Adrenal gland (tissue), 19 donors: Measurements from ENCODE around the gene CFHR3. TPM values are rescaled to one million over a fixed set of nuclear protein-coding genes. Genes with fewer than 3 reads are reported as not detected.

Experiments used
- DNase-seq, 7 donors: peaks; one replicate each; pipeline ENCODE4 v3.0.0-alpha.2; 2019 to 2020
- H3K27ac ChIP-seq, 5 donors: fragments of 200-600 bp; sonication (generic) in 4 of 5; 1 replicate in 3 of 5; 2 replicates in 2 of 5; pipeline versions ENCODE4 v1.5.1 to v1.8.0; 2016 to 2020; ENCODE audit warnings: mild to moderate bottlenecking in 1 of 5
- H3K27me3 ChIP-seq: fragments of 200-600 bp; 2 replicates; pipeline ENCODE4 v1.8.0; 2021
- H3K36me3 ChIP-seq, 2 donors: fragments of 200-600 bp; replicated peaks in 1 of 2; 1 replicate in 1 of 2; 2 replicates in 1 of 2; pipeline versions ENCODE4 v1.5.1 to v1.8.0; 2018 to 2022
- H3K4me1 ChIP-seq, 2 donors: fragments of 200-600 bp; replicated peaks in 1 of 2; 1 replicate in 1 of 2; 2 replicates in 1 of 2; pipeline versions ENCODE4 v1.5.1 to v1.8.0; 2018 to 2021
- H3K4me3 ChIP-seq, 4 donors: fragments of 200-600 bp; sonication (generic) in 3 of 4; one replicate each; pipeline ENCODE4 v1.5.1; 2016 to 2018
- H3K9me3 ChIP-seq, 3 donors: fragments of 200-600 bp; sonication (generic) in 1 of 3; replicated peaks in 1 of 3; 1 replicate in 2 of 3; 2 replicates in 1 of 3; pipeline versions ENCODE4 v1.5.1 to v1.8.0; 2016 to 2021
- CTCF ChIP-seq, 6 experiments: fragments of 450-650 bp in 4 of 6; fragments of 200-600 bp in 2 of 6; sonication (generic) in 1 of 6; IDR thresholded peaks; 1 replicate in 5 of 6; 2 replicates in 1 of 6; pipeline versions ENCODE4 v1.5.1 to v1.8.0; 2016 to 2021; ENCODE audit warnings: antibody characterized with exemption in 6 of 6, mild to moderate bottlenecking in 2 of 6, moderate library complexity in 1 of 6
- POLR2A ChIP-seq, 2 donors: fragments of 450-650 bp; IDR thresholded peaks; one replicate each; pipeline ENCODE4 v1.6.1; 2017; ENCODE audit warnings: antibody characterized with exemption in 2 of 2, mild to moderate bottlenecking in 2 of 2, moderate library complexity in 1 of 2
- WGBS, 4 donors: extraction: QIAGEN DNeasy Blood & Tissue Kit in 2 of 4; methylation state at CpG; one replicate each; pipeline versions ENCODE4 v1.1.5 to v1.1.7; 2013 to 2017; 5-methylcytosine and 5-hydroxymethylcytosine counted together
- intact Hi-C, 2 donors: fragments of 100-400 bp; cut with DNase I; formaldehyde crosslinking; loops; one replicate each; pipeline versions ENCODE4 v1.14.1 to v1.15.0; 2022 to 2023
- long read RNA-seq, 10 donors: library from polyadenylated mRNA in 3 of 10; unstranded in 2 of 10; stranded (forward) in 1 of 10; transcript quantifications; one replicate each; pipeline ENCODE4 v2.0.0 and lab custom pipeline, GENCODE V29; 2021 to 2026
- polyA plus RNA-seq, 3 donors: library from polyadenylated mRNA; stranded (reverse); fragments of 200-250 nt in 2 of 3; fragments of 350-450 nt in 1 of 3; fragmentation: Illumina TruSeq in 1 of 3; extraction: RNeasy Lipid Tissue Mini Kit (QIAGEN cat#74804) in 1 of 3; gene quantifications; one replicate each; pipeline ENCODE4 v1.2.3, GENCODE V29; 2013 to 2014
- total RNA-seq, 9 donors: library from RNA; depleted of rRNA in 4 of 9; stranded (reverse); fragments of >200 nt in 4 of 9; fragments of 120-200 nt in 1 of 9; fragmentation: NEBNext Ultra II Directional in 1 of 9; extraction: Animal tissue kit (Norgen Biotek cat#: 25700) in 1 of 9; gene quantifications; one replicate each; pipeline versions ENCODE4 v1.1.0 to v1.2.4, GENCODE V29; 2013 to 2023
- donor health status: healthy with polysubstance abuse.
- donor health status: Bipolar disorder and iron deficiency.
- donor health status: DM: yes; HTN: yes; CAD: no.
- donor health status: DM: no; HTN: no; CAD: no.
- donor health status: DM: no; HTN: no; CAD: no.
- donor health status: DM: yes; HTN: yes; CAD: no.

CFHR3 gene
- total RNA-seq (under 1 TPM in 4 of 9 donors, not detected in 5; 0.11 to 0.83 (median 0.48) TPM), polyA plus RNA-seq (1 to 10 TPM in 2 of 3 donors, under 1 TPM in 1; 0.59 to 3.0 (median 1.3) TPM)
- long read RNA-seq, donor 1: 0 reads
- long read RNA-seq, donor 2: 0 reads
- long read RNA-seq, donor 3: 0 reads
- long read RNA-seq, donor 4: 0 reads
- long read RNA-seq, donor 5: 0 reads
- long read RNA-seq, donor 6: 0 reads
- long read RNA-seq, donor 7: 0 reads
- long read RNA-seq, donor 8: 0 reads
- long read RNA-seq, donor 9: 0 reads
- long read RNA-seq, donor 10: 0 reads

- Histone ChIP-seq H3K27me3 (no peaks in the 10 kb centered on the region), H3K9me3 (no peaks in the 10 kb centered on the region), H3K4me3 (no peak within 1 kb of the TSS), H3K36me3 (no peaks in the 10 kb centered on the region), H3K4me1 (no peaks in the 10 kb centered on the region), H3K27ac (no peak within 1 kb of the TSS)
- intact Hi-C loops: no loop called here
- no peak for TF ChIP-seq CTCF (IDR thresholded peaks at IDR 0.05)
- TF ChIP-seq POLR2A (IDR thresholded peaks at IDR 0.05): no peak
- DNase-seq: no peak
Observed at GRCh38 chr1:196774603-196775002, at the start of gene CFHR3. CFHR3 (plus strand) TSS chr1:196774840; CDS start chr1:196774887, 47 bp downstream.

- no peaks in the 10 kb centered on the region for H3K9me3 ChIP-seq
- no peaks in the 10 kb centered on the region for H3K27me3 ChIP-seq
- no peaks in the 10 kb centered on the region for H3K36me3 ChIP-seq
- no peaks in the 10 kb centered on the region for H3K4me1 ChIP-seq
- DNase-seq: no peak
- TF ChIP-seq CTCF (IDR thresholded peaks at IDR 0.05) (no peak), POLR2A (IDR thresholded peaks at IDR 0.05) (no peak)
- no peak overlapping the region for H3K27ac ChIP-seq
- H3K4me3 ChIP-seq: no peak overlapping the region
- intact Hi-C loops: no loop called here
- WGBS, 4 donors: 87 to 94% (median 89%) methylated on average over 2 of the region's 2 CpGs
Observed at GRCh38 chr1:196732526-196732925, 42.1 kb upstream of the CFHR3 start.

GRCh38 chr1:196733091-196733970, 41.3 kb upstream of the CFHR3 start:
- TF ChIP-seq CTCF (IDR thresholded peaks at IDR 0.05) (no peak), POLR2A (IDR thresholded peaks at IDR 0.05) (no peak)
- no peak overlapping the region for H3K27ac ChIP-seq
- H3K4me1 ChIP-seq: no peaks in the 10 kb centered on the region
- DNase-seq: no peak
- intact Hi-C loops: no loop called here
- no peaks in the 10 kb centered on the region for H3K36me3 ChIP-seq
- no peak overlapping the region for H3K4me3 ChIP-seq
- WGBS, 4 donors: 59 to 72% (median 64%) methylated on average over 11 of the region's 11 CpGs
- no peaks in the 10 kb centered on the region for H3K27me3 ChIP-seq
- H3K9me3 ChIP-seq: no peaks in the 10 kb centered on the region

GRCh38 chr1:196734006-196734405, 40.6 kb upstream of the CFHR3 start:
- H3K36me3 ChIP-seq: no peaks in the 10 kb centered on the region
- H3K27me3 ChIP-seq: no peaks in the 10 kb centered on the region
- no peak overlapping the region for H3K27ac ChIP-seq
- H3K4me1 ChIP-seq: no peaks in the 10 kb centered on the region
- no peaks in the 10 kb centered on the region for H3K9me3 ChIP-seq
- TF ChIP-seq POLR2A (IDR thresholded peaks at IDR 0.05): no peak
- no peak for TF ChIP-seq CTCF (IDR thresholded peaks at IDR 0.05)
- no peak overlapping the region for H3K4me3 ChIP-seq
- intact Hi-C loops: no loop called here
- no peak for DNase-seq
